ENCODE measurements around the gene VAX1. TPM values are rescaled to one million over a fixed set of nuclear protein-coding genes. Genes with fewer than 3 reads are reported as not detected.

Gene VAX1
- total RNA-seq, 2 experiments from 2014 or later: not detected

DNA sequence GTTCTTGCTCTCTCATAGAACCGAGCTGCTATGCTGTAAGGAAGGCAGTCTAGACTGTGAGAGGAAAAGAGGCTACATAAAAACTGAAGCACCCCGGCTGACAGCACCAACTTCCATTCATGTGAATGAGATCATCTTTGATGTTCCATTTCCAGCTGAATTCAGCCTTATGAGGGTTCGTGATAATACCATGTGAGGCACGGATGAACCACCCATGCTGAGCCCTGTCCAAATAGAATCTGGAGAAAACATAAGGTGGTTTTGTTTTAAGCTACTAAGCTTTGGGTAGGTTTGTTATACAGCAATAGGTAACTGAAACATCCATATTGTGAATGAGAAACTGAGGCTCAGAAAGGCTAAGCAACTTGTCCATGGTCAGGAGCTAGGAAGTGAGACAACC lies 6.9 kb upstream of the VAX1 start:
- Histone ChIP-seq H3K36me3 (ENCODE audit: insufficient read depth, low read length) (no peaks in the 10 kb centered on the region), H3K9me2 (ENCODE audit: insufficient read depth, low read length) (no peaks in the 10 kb centered on the region), H3K4me1 (ENCODE audit: insufficient read depth, low read length, poor library complexity, severe bottlenecking) (no peaks in the 10 kb centered on the region), H3K4me3 (ENCODE audit: low read depth, low read length, poor library complexity, severe bottlenecking) (no peak overlapping the region), H2AFZ (ENCODE audit: low read length) (no peak overlapping the region), H3K27ac (ENCODE audit: low read depth, low read length, poor library complexity, severe bottlenecking) (no peak overlapping the region), H4K20me1 (ENCODE audit: insufficient read depth, low read length) (no peaks in the 10 kb centered on the region), H3K9me3 (ENCODE audit: low read length) (no peaks in the 10 kb centered on the region), H3K79me2 (ENCODE audit: insufficient read depth, low read depth, low read length) (no peaks in the 10 kb centered on the region), H3K4me2 (ENCODE audit: low read length) (no peak overlapping the region)
- TF ChIP-seq, protein P1, sequence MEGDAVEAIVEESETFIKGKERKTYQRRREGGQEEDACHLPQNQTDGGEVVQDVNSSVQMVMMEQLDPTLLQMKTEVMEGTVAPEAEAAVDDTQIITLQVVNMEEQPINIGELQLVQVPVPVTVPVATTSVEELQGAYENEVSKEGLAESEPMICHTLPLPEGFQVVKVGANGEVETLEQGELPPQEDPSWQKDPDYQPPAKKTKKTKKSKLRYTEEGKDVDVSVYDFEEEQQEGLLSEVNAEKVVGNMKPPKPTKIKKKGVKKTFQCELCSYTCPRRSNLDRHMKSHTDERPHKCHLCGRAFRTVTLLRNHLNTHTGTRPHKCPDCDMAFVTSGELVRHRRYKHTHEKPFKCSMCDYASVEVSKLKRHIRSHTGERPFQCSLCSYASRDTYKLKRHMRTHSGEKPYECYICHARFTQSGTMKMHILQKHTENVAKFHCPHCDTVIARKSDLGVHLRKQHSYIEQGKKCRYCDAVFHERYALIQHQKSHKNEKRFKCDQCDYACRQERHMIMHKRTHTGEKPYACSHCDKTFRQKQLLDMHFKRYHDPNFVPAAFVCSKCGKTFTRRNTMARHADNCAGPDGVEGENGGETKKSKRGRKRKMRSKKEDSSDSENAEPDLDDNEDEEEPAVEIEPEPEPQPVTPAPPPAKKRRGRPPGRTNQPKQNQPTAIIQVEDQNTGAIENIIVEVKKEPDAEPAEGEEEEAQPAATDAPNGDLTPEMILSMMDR (conservative IDR thresholded peaks at IDR 0.05; ENCODE audit: low read length): no peak
- no peak for TF ChIP-seq EZH2phosphoT487 (IDR thresholded peaks at IDR 0.05; ENCODE audit: borderline replicate concordance, low read depth, low read length)
- DNase-seq (ENCODE audit: low spot score): no peak
- ChIA-PET POLR2A (no interaction called here), CTCF (ENCODE audit: unreplicated experiment) (no interaction called here)
- intact Hi-C loops (cut with micrococcal nuclease; ENCODE audit: unreplicated experiment): no loop called here
- no TSS peak for BruUV-seq (replicated peaks)

DNA sequence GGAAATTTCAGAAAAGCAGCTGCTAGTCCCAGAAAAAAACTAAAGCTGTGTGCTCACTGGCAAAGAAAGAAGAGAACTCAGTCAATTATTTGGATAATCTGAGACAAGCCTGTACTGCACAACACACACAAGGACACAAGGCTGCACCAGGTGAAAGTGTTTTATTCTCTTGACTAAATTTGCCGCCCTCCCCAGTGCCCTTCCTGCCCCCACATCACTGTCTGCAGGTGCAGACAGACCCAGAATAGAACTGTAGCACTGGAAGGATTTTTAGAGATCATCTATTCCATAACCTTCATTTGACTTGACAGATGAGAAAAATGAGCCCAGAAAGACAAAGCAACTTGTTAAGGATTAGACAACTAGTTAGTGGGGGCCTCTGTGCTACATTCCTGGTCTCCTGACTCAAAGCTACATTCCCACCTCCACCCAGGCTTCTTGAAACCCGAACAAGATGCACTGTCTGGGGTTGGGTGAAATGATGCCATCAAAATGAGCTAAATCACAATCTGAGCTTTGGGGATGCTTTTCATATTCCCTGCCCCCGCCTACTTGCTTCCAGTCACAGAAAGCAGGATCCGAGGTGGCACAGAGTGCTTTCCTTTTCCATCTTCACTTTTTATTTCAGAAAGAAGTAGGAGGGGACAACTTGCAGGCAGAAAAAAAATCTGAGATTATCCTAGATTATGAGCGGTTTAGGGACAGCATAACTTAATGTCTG lies 5.2 kb upstream of the VAX1 start:
- ChIA-PET POLR2A (no interaction called here), CTCF (ENCODE audit: unreplicated experiment) (no interaction called here)
- no peak overlapping the region for H2AFZ ChIP-seq (ENCODE audit: low read length)
- no peak overlapping the region for H3K4me2 ChIP-seq (ENCODE audit: low read length)
- no peaks in the 10 kb centered on the region for H3K9me2 ChIP-seq (ENCODE audit: insufficient read depth, low read length)
- DNase-seq (ENCODE audit: low spot score): no peak
- H3K27ac ChIP-seq (ENCODE audit: low read depth, low read length, poor library complexity, severe bottlenecking): no peak overlapping the region
- BruUV-seq (replicated peaks): no TSS peak
- no peaks in the 10 kb centered on the region for H3K79me2 ChIP-seq (ENCODE audit: insufficient read depth, low read depth, low read length)
- TF ChIP-seq, protein P1 (conservative IDR thresholded peaks at IDR 0.05; ENCODE audit: low read length): no peak
- no peak for TF ChIP-seq EZH2phosphoT487 (IDR thresholded peaks at IDR 0.05; ENCODE audit: borderline replicate concordance, low read depth, low read length)
- H3K4me3 ChIP-seq (ENCODE audit: low read depth, low read length, poor library complexity, severe bottlenecking): no peak overlapping the region
- no peaks in the 10 kb centered on the region for H3K4me1 ChIP-seq (ENCODE audit: insufficient read depth, low read length, poor library complexity, severe bottlenecking)
- no peaks in the 10 kb centered on the region for H3K9me3 ChIP-seq (ENCODE audit: low read length)
- no peaks in the 10 kb centered on the region for H3K36me3 ChIP-seq (ENCODE audit: insufficient read depth, low read length)
- intact Hi-C loops (cut with micrococcal nuclease; ENCODE audit: unreplicated experiment): no loop called here
- H4K20me1 ChIP-seq (ENCODE audit: insufficient read depth, low read length): no peaks in the 10 kb centered on the region

DNA sequence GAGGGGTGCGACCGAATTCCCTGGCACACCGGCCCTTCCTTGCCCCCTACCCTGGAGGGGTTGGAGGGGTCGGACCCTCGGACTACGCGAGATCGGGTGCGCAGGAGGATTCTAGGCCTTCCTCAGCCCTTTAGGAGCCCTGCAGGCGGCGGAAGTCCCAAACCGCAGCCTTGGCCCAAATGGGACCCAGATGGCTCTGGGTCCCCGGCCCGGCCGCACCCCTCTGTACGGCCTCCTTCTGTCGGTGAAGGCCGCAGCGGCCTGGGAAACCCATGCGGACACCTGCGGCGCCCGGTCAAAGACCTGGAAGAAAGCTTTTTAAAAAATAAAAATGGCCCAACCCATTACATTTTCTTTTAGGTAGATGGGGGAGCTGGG lies 2.4 kb upstream of the VAX1 start:
- POLR2A ChIA-PET: interaction anchor here (1.4 kb wide), 1 partner anchor 17 kb away, joined by 3 read pairs; no protein-coding TSS in a partner anchor
- H3K4me1 ChIP-seq (ENCODE audit: insufficient read depth, low read length, poor library complexity, severe bottlenecking): no peaks in the 10 kb centered on the region
- no peaks in the 10 kb centered on the region for H3K79me2 ChIP-seq (ENCODE audit: insufficient read depth, low read depth, low read length)
- intact Hi-C loops (cut with micrococcal nuclease; ENCODE audit: unreplicated experiment): no loop called here
- no peak overlapping the region for H3K27ac ChIP-seq (ENCODE audit: low read depth, low read length, poor library complexity, severe bottlenecking)
- H4K20me1 ChIP-seq (ENCODE audit: insufficient read depth, low read length): no peaks in the 10 kb centered on the region
- no peaks in the 10 kb centered on the region for H3K9me2 ChIP-seq (ENCODE audit: insufficient read depth, low read length)
- no peaks in the 10 kb centered on the region for H3K9me3 ChIP-seq (ENCODE audit: low read length)
- BruUV-seq (replicated peaks): no TSS peak
- H3K4me3 ChIP-seq (ENCODE audit: low read depth, low read length, poor library complexity, severe bottlenecking): no peak overlapping the region
- CTCF ChIA-PET (ENCODE audit: unreplicated experiment): no interaction called here
- H3K36me3 ChIP-seq (ENCODE audit: insufficient read depth, low read length): no peaks in the 10 kb centered on the region
- DNase-seq (ENCODE audit: low spot score): no peak
- H3K4me2 ChIP-seq (ENCODE audit: low read length): no peak overlapping the region
- no peak overlapping the region for H2AFZ ChIP-seq (ENCODE audit: low read length)
- no peak for TF ChIP-seq EZH2phosphoT487 (IDR thresholded peaks at IDR 0.05; ENCODE audit: borderline replicate concordance, low read depth, low read length)
- TF ChIP-seq, protein P1 (conservative IDR thresholded peaks at IDR 0.05; ENCODE audit: low read length): no peak
